Smooth muscle cell of the brain vasculature (primary cell): ENCODE data around the gene MGAT2.
"Not testable (repeated sequence)": the region's sequence is repeated elsewhere in the genome, so short reads cannot be mapped to it uniquely, and the experiment has no call there.

ENCODE experiments used
- DNase-seq: peaks from one replicate; pipeline ENCODE4 v3.0.0-alpha.2; 2012; ENCODE audit warnings: low read depth, low spot score

MGAT2 gene

DNA sequence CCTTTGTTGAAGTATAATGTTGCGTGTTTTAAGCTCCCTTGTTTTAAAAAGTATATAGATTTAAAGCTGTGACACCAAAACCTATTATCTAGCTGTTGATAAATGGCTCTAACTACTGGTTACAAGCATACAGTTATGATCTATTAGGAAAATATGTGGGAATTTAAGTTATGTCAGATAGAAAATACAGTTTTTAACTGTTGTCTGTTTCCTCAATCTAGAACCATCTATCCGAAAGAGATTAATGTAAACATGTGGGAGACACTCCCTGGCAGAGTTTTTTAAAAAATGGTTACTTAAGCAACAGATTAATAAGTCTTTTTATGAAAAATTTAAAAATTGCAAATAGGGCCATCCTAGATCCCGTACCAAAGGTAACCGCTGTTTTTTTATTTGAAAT, 8.3 kb upstream of the MGAT2 start:
- no peak for DNase-seq

- no peak for DNase-seq
These were observed 7.9 kb upstream of the MGAT2 start for GRCh38 chr14:49612671-49613070.

- DNase-seq, result no peak
These were observed 6.4 kb upstream of the MGAT2 start for GRCh38 chr14:49614196-49614595.

DNA sequence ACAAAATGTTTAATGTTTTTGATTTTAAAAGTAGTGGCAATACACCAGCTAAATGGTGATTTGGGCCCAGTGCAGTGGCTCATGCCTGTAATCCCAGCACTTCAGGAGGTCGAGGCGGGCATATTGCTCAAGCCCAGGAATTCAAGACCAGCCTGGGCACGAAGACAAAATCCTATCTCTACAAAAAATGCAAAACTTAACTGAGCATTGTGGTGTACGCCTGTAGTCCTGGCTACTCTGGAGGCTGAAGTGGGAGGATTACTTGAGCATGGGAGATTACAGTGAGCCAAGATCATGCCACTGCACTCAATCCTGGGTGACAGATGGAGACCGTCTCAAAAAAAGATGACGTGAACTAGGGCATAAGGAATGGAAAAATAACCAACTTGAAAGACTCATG, 4.8 kb upstream of the MGAT2 start:
- no peak for DNase-seq

- no peak for DNase-seq
These were observed 2.6 kb upstream of the MGAT2 start for GRCh38 chr14:49617852-49618519.

DNA sequence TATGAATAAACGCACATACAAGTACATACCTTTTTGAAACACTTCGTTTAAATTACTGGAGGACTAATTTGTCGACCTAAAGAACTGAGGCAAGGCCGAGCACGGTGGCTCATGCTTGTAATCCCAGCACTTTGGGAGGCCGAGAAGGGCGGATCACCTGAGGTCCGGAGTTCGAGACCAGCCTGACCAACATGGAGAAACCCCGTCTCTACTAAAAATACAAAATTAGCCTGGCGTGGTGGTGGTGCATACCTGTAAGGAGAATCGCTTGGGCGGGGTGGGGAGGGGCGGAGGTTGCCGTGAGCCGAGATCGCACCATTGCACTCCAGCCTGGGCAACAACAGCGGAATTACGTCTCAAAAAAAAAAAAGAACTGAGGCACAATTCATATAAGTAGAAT, 1.3 kb upstream of the MGAT2 start:
- not testable (repeated sequence) for DNase-seq

DNA sequence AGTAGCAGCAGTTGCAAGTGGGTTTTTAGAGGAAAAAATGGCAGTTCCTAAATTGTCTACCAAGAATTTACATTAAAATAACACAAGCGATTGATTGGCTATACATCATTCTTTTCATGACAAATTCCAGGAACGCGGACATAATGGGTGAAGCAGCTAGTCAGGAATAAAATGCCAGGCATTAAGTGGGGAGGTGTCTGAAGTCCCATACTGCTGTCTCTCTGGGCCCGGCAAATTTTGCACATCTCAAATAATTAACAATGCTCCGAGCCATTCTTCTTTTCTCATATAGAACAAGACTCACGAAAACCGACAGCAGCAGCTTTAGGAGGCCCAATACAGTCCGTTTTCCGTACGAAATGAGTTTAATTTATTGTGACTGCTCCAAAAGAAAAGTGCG, 869 bp upstream of the MGAT2 start:
- DNase-seq, result no peak

DNA sequence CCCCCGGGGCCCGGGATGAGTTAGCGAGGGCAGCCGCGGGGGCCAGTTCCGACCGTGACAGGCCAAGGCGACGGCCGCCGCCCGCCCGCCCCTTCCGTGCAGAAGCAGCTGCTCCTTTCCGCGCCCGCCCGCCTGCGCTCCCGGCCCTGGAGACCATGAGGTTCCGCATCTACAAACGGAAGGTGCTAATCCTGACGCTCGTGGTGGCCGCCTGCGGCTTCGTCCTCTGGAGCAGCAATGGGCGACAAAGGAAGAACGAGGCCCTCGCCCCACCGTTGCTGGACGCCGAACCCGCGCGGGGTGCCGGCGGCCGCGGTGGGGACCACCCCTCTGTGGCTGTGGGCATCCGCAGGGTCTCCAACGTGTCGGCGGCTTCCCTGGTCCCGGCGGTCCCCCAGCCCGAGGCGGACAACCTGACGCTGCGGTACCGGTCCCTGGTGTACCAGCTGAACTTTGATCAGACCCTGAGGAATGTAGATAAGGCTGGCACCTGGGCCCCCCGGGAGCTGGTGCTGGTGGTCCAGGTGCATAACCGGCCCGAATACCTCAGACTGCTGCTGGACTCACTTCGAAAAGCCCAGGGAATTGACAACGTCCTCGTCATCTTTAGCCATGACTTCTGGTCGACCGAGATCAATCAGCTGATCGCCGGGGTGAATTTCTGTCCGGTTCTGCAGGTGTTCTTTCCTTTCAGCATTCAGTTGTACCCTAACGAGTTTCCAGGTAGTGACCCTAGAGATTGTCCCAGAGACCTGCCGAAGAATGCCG, 699 bp downstream of the MGAT2 start:
- DNase-seq, result no peak

DNA sequence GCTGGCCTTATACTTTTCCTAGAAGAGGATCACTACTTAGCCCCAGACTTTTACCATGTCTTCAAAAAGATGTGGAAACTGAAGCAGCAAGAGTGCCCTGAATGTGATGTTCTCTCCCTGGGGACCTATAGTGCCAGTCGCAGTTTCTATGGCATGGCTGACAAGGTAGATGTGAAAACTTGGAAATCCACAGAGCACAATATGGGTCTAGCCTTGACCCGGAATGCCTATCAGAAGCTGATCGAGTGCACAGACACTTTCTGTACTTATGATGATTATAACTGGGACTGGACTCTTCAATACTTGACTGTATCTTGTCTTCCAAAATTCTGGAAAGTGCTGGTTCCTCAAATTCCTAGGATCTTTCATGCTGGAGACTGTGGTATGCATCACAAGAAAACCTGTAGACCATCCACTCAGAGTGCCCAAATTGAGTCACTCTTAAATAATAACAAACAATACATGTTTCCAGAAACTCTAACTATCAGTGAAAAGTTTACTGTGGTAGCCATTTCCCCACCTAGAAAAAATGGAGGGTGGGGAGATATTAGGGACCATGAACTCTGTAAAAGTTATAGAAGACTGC, 1.5 kb downstream of the MGAT2 start:
- no peak for DNase-seq

DNA sequence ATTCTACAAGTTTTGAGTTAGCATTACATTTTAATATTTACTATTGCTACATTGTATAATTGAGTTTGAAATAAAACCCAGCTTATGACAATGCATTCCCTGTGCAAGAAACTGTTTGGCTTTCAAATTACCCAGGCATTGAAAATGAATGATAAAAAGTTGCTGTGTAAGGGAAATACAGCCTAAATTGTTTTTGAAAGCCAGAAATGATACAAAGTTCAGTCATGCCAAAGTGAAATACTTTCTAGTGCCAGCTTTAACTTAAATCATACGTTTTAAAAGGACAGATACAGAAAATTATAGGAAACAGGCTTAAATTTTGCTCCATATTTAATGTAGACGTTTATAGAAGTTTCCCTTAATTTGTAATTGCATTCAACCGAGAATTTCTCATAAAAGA, 2.8 kb downstream of the MGAT2 start:
- no peak for DNase-seq

GRCh38 chr14:49623941-49624839, 3.6 kb downstream of the MGAT2 start:
- DNase-seq, result no peak

DNA sequence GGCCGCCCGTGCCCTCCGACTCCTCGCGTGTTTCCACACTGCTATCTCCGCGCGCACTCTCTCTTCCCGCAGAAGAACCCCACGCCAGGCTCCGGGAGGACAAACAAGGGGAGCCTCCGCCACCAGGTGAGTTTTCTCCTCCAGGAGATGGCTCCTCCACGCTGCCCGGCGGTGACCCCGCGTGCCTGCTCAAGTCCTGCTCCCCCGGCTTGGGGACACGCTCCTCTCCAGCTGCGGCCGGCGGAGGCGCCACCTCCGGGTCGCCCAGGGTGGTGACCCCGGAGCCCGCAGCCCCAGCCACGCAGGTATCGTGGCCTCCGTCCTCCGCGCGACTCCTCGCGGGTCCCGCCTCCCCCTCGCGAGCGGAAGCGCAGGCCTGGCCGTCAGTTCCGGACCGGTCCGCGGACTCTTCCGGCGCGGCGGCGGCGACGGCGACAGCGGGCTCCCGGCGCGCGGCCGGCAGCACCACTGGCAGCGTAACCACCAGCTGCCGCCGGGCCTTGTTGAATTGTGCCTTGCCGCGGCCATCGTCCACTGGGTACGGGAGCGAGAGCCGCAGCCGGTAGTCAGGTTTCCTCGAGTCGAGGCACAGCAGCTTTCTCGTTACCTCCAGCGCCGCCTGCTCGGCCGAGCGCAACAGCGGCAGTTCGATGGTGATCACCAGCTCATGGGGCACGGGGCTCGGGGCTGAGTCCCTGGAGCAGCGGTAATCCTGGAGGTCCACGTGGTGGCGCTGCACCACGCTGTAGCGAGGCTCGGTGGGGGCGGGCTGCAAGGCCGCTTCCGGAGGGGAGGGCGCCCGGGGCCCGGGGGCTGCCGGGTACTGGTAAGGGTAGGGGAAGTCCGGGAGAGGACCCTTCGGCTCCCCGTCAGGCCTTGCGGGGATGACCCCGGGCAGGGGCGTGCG, 13.3 kb downstream of the MGAT2 start:
- DNase-seq, result peak; percentile 93

- DNase-seq, result no peak
These were observed 14.1 kb downstream of the MGAT2 start, which contains the start of gene DNAAF2 for GRCh38 chr14:49634547-49635334. Gene DNAAF2 (minus strand): TSS chr14:49635244. CDS start chr14:49635149, 95 bp downstream.

GRCh38 chr14:49636866-49637265, 16.3 kb downstream of the MGAT2 start:
- DNase-seq, result no peak

GRCh38 chr14:49637534-49638078, 17.0 kb downstream of the MGAT2 start:
- no peak for DNase-seq

GRCh38 chr14:49640540-49641417, 20.2 kb downstream of the MGAT2 start:
- no peak for DNase-seq

GRCh38 chr14:49641697-49642129, 21.1 kb downstream of the MGAT2 start:
- no peak for DNase-seq

GRCh38 chr14:49642163-49642562, 21.6 kb downstream of the MGAT2 start:
- no peak for DNase-seq

- DNase-seq, result no peak
These were observed 32.9 kb downstream of the MGAT2 start for GRCh38 chr14:49653508-49653907.
